ENCODE measurements around the gene PLD1. TPM values are rescaled to one million over a fixed set of nuclear protein-coding genes. Genes with fewer than 3 reads are reported as not detected.

Gene PLD1
- total RNA-seq, 1 donor from 2014 or later, result 13.9 TPM

DNA sequence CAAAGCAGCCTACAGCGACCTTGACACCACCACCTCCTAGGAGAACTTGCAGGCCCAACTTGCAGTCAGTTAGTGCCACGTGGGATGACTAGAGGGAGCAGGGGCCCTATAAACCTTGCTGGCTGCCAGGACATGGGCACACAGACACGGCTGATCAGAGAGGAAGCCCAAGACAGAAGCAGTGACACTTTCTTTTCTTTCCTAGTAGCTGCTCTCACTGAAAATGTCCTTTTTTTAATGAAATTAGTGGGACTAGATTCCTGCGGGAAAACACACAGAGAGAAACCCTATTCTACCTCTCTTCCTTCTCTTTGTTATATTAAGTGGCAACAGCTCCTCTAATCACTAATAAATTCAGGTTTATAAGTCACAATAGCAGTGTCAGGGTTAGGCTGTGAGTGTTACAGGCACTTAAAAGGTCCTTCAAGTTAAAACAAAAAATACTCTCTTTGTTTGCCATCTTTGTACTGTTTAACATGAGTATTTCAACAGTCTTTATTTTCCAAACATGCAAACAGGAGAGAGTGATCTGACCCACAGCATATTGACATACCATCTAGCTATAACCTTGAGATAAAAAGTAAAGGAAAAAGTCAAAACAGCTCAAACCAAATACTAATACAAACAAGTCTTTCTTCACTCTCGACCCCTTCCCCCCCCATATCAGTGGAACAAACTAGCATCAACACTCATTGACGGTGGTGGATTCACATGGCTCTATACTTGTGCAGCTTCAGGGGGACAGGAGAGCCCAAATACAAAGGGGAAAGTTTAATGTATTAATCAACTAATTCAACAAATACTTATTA lies 30.7 kb upstream of the PLD1 start:
- Mint-ChIP-seq H3K27ac (ENCODE audit: unreplicated experiment) (peak overlapping the region; percentile 67), H3K9me3 (ENCODE audit: unreplicated experiment) (peaks cover 2% of the 10 kb centered on the region), H3K4me3 (ENCODE audit: unreplicated experiment) (no peak overlapping the region), H3K36me3 (ENCODE audit: unreplicated experiment) (peaks cover 1% of the 10 kb centered on the region), H3K4me1 (ENCODE audit: unreplicated experiment) (peaks cover 69% of the 10 kb centered on the region), H3K27me3 (ENCODE audit: unreplicated experiment) (no peaks in the 10 kb centered on the region)
- no peak for DNase-seq (ENCODE audit: extremely low spot score, unreplicated experiment)
- TF ChIP-seq, protein P1, sequence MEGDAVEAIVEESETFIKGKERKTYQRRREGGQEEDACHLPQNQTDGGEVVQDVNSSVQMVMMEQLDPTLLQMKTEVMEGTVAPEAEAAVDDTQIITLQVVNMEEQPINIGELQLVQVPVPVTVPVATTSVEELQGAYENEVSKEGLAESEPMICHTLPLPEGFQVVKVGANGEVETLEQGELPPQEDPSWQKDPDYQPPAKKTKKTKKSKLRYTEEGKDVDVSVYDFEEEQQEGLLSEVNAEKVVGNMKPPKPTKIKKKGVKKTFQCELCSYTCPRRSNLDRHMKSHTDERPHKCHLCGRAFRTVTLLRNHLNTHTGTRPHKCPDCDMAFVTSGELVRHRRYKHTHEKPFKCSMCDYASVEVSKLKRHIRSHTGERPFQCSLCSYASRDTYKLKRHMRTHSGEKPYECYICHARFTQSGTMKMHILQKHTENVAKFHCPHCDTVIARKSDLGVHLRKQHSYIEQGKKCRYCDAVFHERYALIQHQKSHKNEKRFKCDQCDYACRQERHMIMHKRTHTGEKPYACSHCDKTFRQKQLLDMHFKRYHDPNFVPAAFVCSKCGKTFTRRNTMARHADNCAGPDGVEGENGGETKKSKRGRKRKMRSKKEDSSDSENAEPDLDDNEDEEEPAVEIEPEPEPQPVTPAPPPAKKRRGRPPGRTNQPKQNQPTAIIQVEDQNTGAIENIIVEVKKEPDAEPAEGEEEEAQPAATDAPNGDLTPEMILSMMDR (IDR thresholded peaks at IDR 0.05), result no peak

DNA sequence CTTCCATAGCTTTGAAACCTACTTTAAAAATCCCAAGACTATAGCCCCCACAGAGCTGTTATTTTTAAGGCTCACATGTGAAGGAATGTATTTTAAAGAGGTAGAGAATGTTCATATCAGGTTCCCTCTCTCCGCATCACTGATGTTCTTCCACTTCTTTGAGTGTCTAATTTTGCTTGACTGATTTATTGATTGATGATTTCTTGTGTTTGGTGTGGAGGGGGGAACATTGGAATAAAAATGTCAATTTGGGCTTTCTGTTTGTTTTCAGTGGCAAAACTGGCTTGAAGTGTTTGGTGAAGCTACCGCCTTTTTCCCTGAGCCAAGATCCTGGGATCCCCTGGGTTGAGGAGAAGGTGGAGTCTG lies 30.1 kb upstream of the PLD1 start:
- H3K4me1 Mint-ChIP-seq (ENCODE audit: unreplicated experiment), result peaks cover 66% of the 10 kb centered on the region
- no peak for DNase-seq (ENCODE audit: extremely low spot score, unreplicated experiment)
- H3K9me3 Mint-ChIP-seq (ENCODE audit: unreplicated experiment), result no peaks in the 10 kb centered on the region
- H3K4me3 Mint-ChIP-seq (ENCODE audit: unreplicated experiment), result no peak overlapping the region
- peaks cover 1% of the 10 kb centered on the region for H3K36me3 Mint-ChIP-seq (ENCODE audit: unreplicated experiment)
- TF ChIP-seq, protein P1 (IDR thresholded peaks at IDR 0.05), result no peak
- H3K27me3 Mint-ChIP-seq (ENCODE audit: unreplicated experiment), result no peaks in the 10 kb centered on the region
- peak overlapping the region; percentile 67 for H3K27ac Mint-ChIP-seq (ENCODE audit: unreplicated experiment)

DNA sequence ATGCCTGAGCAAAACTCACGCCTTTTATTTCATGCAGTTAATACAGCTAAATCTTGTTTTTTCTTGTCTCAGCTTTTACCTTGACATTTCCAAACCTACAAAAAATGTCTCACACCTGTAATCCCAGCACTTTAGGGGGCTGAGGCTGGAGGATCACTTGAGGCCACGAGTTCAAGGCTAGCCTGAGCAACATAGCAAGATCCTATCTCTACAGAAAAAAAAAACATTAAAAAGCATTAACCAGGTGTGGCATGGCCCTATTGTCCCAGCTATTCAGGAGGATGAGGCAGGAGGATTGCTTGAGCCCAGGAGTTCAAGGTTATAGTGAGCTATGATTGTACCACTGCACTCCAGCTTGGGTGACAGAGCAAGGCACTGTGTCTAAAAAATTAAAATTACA lies 29.0 kb upstream of the PLD1 start:
- no peaks in the 10 kb centered on the region for H3K9me3 Mint-ChIP-seq (ENCODE audit: unreplicated experiment)
- TF ChIP-seq, protein P1 (IDR thresholded peaks at IDR 0.05), result no peak
- H3K27me3 Mint-ChIP-seq (ENCODE audit: unreplicated experiment), result no peaks in the 10 kb centered on the region
- H3K4me1 Mint-ChIP-seq (ENCODE audit: unreplicated experiment), result peaks cover 65% of the 10 kb centered on the region
- peak overlapping the region; percentile 97 for H3K27ac Mint-ChIP-seq (ENCODE audit: unreplicated experiment)
- DNase-seq (ENCODE audit: extremely low spot score, unreplicated experiment), result no peak
- H3K36me3 Mint-ChIP-seq (ENCODE audit: unreplicated experiment), result no peaks in the 10 kb centered on the region
- H3K4me3 Mint-ChIP-seq (ENCODE audit: unreplicated experiment), result no peak overlapping the region

DNA sequence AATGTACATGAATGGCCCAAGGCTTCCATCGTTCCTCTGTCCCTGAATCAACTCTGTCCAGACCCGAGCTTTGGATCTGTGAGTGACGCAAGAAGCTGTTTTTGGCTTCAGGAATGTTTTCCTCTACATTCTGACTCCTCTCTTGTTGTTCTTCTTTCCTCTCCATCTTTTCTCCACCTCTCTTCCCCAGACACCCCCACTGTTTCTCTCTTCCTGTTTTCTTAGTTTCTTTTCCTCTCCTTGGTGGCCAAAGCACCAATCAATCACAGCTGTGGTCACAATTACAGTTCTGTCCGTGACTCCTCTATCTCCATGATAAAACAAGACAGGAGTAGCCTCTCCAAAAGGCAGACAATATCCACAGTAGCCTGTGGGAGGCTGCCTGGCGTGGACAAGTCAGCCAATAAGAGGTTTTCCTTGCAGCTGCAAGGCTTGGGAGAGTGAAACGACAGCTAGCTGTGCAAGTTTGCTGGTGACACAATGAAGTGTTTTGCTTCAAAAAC lies 28.0 kb upstream of the PLD1 start:
- peak overlapping the region; percentile 97 for H3K27ac Mint-ChIP-seq (ENCODE audit: unreplicated experiment)
- no peaks in the 10 kb centered on the region for H3K27me3 Mint-ChIP-seq (ENCODE audit: unreplicated experiment)
- H3K4me3 Mint-ChIP-seq (ENCODE audit: unreplicated experiment), result peak overlapping the region; percentile 64
- peaks cover 74% of the 10 kb centered on the region for H3K4me1 Mint-ChIP-seq (ENCODE audit: unreplicated experiment)
- no peak for DNase-seq (ENCODE audit: extremely low spot score, unreplicated experiment)
- TF ChIP-seq, protein P1 (IDR thresholded peaks at IDR 0.05), result peak; percentile 25
- no peaks in the 10 kb centered on the region for H3K9me3 Mint-ChIP-seq (ENCODE audit: unreplicated experiment)
- no peaks in the 10 kb centered on the region for H3K36me3 Mint-ChIP-seq (ENCODE audit: unreplicated experiment)

DNA sequence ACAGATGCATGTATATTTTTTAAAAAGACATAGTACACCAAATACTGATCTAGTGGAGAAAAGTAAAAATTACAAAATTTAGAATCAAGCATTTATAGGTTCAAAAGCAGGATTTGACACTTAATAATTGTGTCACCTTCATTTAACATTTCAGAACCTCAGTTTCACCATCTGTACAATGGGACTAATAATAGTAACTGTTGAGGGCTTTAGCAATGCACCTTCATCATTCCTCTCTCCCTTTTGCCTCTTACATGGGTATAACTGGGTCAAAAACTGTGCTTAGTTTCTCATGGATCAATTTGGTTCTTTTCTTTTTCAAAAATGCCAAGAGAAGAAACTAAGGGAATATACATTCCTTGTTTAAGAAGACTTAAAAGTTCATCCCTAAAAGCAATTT lies 27.4 kb upstream of the PLD1 start:
- Mint-ChIP-seq H3K27ac (ENCODE audit: unreplicated experiment) (peak overlapping the region; percentile 97), H3K36me3 (ENCODE audit: unreplicated experiment) (no peaks in the 10 kb centered on the region), H3K27me3 (ENCODE audit: unreplicated experiment) (no peaks in the 10 kb centered on the region), H3K4me1 (ENCODE audit: unreplicated experiment) (peaks cover 74% of the 10 kb centered on the region), H3K9me3 (ENCODE audit: unreplicated experiment) (no peaks in the 10 kb centered on the region), H3K4me3 (ENCODE audit: unreplicated experiment) (peak overlapping the region; percentile 64)
- no peak for DNase-seq (ENCODE audit: extremely low spot score, unreplicated experiment)
- TF ChIP-seq, protein P1 (IDR thresholded peaks at IDR 0.05), result no peak
